ENCODE data around the gene EPN2. TPM values are rescaled to one million over a fixed set of nuclear protein-coding genes. Genes with fewer than 3 reads are reported as not detected.

Gene EPN2
- total RNA-seq, 1 experiment from 2014 or later, result 10.4 TPM

DNA sequence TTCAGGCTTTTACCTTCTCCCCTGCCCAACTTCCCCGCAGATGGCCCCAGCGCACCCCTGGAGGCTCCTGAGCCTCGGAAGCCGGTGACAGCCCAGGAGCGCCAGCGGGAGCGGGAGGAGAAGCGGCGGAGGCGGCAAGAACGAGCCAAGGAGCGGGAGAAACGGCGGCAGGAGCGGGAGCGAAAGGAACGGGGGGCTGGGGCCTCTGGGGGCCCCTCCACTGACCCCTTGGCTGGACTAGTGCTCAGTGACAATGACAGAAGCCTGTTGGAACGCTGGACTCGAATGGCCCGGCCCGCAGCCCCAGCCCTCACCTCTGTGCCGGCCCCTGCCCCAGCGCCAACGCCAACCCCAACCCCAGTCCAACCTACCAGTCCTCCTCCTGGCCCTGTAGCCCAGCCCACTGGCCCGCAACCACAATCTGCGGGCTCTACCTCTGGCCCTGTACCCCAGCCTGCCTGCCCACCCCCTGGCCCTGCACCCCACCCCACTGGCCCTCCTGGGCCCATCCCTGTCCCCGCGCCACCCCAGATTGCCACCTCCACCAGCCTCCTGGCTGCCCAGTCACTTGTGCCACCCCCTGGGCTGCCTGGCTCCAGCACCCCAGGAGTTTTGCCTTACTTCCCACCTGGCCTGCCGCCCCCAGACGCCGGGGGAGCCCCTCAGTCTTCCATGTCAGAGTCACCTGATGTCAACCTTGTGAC, 144.7 kb downstream of the EPN2 start:
- no peak for DNase-seq (ENCODE audit: low spot score)

GRCh38 chr17:19382531-19383444, 145.6 kb downstream of the EPN2 start:
- no peak for DNase-seq (ENCODE audit: low spot score)

GRCh38 chr17:19383681-19384470, 146.7 kb downstream of the EPN2 start:
- no peak for DNase-seq (ENCODE audit: low spot score)

GRCh38 chr17:19384723-19385391, 147.7 kb downstream of the EPN2 start:
- DNase-seq (ENCODE audit: low spot score), result no peak

DNA sequence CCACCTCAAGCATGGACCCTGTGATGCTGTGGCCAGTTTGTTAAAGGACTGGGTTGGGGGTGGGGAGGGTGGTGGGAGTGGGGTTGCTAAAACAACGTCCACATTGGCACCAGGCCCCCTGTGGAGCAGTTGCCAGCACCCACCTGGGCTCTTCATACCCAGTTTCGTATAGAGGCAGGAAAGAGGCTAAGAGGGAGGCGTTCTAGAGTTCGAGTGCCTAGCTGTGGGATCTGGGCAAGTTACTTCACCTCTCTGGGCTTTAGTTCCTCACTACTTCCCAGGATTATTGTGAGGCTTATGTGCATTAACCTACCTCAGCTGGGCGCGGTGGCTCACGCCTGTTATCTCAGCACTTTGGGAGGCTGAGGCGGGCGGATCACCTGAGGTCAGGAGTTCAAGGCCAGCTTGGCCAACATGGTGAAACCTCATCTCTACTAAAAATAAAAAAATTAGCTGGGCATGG, 148.4 kb downstream of the EPN2 start:
- DNase-seq (ENCODE audit: low spot score), result no peak

Other genes starting within 250 kb of the EPN2 start
- gene FAM83G, start 232.6 kb upstream of the EPN2 start, total RNA-seq (2014; rRNA removed; shearing (Covaris generic)), result 26.3 and 29.5 TPM in 2 replicates
- 0.02 TPM in 1 of 2 replicates, not detected in the other for gene GRAP, start 190.4 kb upstream of the EPN2 start, total RNA-seq (2014; rRNA removed; shearing (Covaris generic))
- not detected in 2 replicates for gene GRAPL, start 109.8 kb upstream of the EPN2 start, total RNA-seq (2014; rRNA removed; shearing (Covaris generic))
- 41.5 and 65.1 TPM in 2 replicates for gene B9D1, start 125.4 kb downstream of the EPN2 start, total RNA-seq (2014; rRNA removed; shearing (Covaris generic))
- 11.5 and 15.5 TPM in 2 replicates for gene MAPK7, start 141.1 kb downstream of the EPN2 start, total RNA-seq (2014; rRNA removed; shearing (Covaris generic))
- not detected in 2 replicates for gene MFAP4, start 149.8 kb downstream of the EPN2 start, total RNA-seq (2014; rRNA removed; shearing (Covaris generic))
- gene RNF112, start 173.9 kb downstream of the EPN2 start, total RNA-seq (2014; rRNA removed; shearing (Covaris generic)), result not detected in 2 replicates

Measured in A172 (cell line).